AG09309 (cell line): ENCODE data around the gene FAM50A.

Experiments used
- DNase-seq: peaks from one replicate; pipeline ENCODE4 v3.0.0-alpha.2; 2010; ENCODE audit warnings: low read depth
- H3K4me3 ChIP-seq: 2 replicates; pipeline ENCODE4 v1.5.1; 2011; ENCODE audit warnings: mild to moderate bottlenecking, low read depth, low read length, moderate library complexity; ENCODE audit not compliant: control insufficient read depth
- CTCF ChIP-seq: IDR thresholded peaks from 2 replicates; pipeline ENCODE4 v1.5.1; 2011; ENCODE audit warnings: mild to moderate bottlenecking, low read depth, low read length, inconsistent platforms; ENCODE audit not compliant: insufficient read depth, control insufficient read depth; ENCODE audit errors: missing control alignments

Gene FAM50A

GRCh38 chrX:154487518-154488290 lies 43.8 kb downstream of the FAM50A start:
- H3K4me3 ChIP-seq: no peak overlapping the region
- DNase-seq: no peak
- no peak for TF ChIP-seq CTCF

DNA sequence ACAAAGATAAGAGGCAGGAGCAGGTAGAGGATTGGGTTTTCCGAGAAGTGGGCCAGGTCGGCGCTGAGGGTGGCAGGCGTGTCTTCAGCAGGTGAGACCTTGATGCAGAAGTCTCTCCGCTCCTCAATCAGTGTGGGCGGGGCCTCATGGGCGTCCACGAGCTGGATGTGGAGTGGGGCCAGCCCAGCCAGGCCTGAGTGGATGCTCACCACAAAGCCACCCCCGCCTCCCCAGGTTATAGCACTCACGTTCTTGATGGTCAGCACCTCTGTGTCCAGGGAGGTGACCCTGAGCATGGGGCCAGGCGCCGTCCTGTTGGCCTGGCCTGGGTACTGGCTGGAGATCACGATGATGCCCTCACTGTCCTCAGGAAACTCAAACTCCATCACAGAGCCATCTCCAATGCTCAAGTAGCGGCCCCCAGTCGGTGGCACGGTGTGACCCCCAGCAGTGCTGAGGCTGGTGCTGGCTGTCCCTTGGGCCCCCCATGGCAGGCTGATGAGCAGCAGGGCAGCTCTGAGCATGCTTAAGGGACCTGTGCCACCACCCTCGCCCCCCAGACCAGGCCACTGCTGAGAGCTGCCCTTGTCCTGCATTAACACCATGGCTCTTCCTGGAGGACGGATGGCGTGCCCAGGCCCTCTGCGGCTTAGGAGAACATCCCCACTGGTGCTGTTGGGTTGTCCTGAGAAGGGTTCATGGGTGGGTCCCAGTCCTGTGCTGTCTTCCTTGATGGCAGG lies 44.6 kb downstream of the FAM50A start:
- no peak for DNase-seq
- TF ChIP-seq CTCF: no peak
- H3K4me3 ChIP-seq: no peak overlapping the region

GRCh38 chrX:154489182-154489581 lies 45.2 kb downstream of the FAM50A start:
- TF ChIP-seq CTCF: no peak
- DNase-seq: no peak
- peak overlapping the region; percentile 65 for H3K4me3 ChIP-seq

GRCh38 chrX:154490021-154490413 lies 46.1 kb downstream of the FAM50A start:
- TF ChIP-seq CTCF: no peak
- DNase-seq: no peak

GRCh38 chrX:154490414-154491083 lies 46.6 kb downstream of the FAM50A start, which contains the start of gene SLC10A3:
Gene SLC10A3 (minus strand): TSS chrX:154490629. CDS start chrX:154488940, 1,689 bp downstream.
- H3K4me3 ChIP-seq: peak within 1 kb of the TSS; percentile 65
- no peak for TF ChIP-seq CTCF
- DNase-seq: peak; percentile 62

More at GRCh38 chrX:154490021-154490413, 46.1 kb downstream of the FAM50A start:
- H3K4me3 ChIP-seq: peak overlapping the region; percentile 65

DNA sequence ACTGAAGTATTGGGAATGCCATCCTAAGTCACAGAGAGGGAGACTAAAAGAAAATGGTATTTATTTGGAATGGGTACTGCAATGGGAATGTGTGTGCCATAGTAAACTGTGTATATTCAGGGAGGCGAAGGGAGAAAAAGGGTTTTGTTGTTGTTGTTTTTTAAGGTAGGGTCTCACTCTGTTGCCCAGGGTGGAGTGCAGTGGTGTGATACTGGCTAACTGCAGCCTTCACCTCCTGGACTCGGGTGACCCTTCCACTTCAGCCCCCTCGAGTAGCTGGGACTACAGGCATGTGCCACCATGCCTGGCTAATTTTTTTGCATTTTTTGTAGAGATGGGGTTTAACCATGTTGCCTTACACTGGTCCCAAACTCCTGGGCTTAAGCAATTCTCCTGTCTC lies 50.8 kb downstream of the FAM50A start:
- H3K4me3 ChIP-seq: no peak overlapping the region
- no peak for TF ChIP-seq CTCF
- DNase-seq: no peak
